Stimulated activated CD4-positive, alpha-beta T cell treated with anti-CD3 and anti-CD28 coated beads, TNF-alpha, amount 100 ng/mL, for 1 hour (primary cell): ENCODE results near the gene MLLT10.
A peak's percentile ranks its signal among the peaks of the same experiment; 100 is the strongest.

Experiments
- DNase-seq, 3 donors: peaks; one replicate each; pipeline ENCODE4 v3.0.0-alpha.2; 2020; ENCODE audit warnings: low read depth in 3 of 3, low spot score in 1 of 3

MLLT10 gene

GRCh38 chr10:21728618-21729017 lies 194.6 kb downstream of the MLLT10 start:
- DNase-seq: no peak

- no peak for DNase-seq
Measured at GRCh38 chr10:21732067-21732772, 198.2 kb downstream of the MLLT10 start.

- no peak for DNase-seq
Measured at GRCh38 chr10:21733710-21734109, 199.7 kb downstream of the MLLT10 start.

DNA sequence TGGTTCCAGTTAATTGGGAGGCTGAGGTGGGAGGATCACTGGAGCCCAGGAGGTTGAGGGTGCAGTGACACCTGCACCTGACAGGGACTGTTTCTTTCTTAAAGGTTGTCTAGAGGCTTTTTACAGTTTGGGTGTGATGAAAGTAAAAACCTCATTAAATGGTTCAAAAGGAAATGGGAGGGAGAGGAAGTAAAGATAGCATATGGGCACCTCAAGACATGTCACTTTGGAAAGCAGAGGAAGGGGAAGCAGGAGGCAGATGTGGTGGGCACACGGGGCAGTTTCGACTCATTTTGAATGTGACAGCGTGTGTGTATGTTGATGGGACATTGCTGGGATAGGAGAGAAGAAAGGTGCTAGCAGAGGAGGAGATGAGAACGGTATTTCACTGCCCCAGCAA lies 203.1 kb downstream of the MLLT10 start:
- DNase-seq: no peak

DNA sequence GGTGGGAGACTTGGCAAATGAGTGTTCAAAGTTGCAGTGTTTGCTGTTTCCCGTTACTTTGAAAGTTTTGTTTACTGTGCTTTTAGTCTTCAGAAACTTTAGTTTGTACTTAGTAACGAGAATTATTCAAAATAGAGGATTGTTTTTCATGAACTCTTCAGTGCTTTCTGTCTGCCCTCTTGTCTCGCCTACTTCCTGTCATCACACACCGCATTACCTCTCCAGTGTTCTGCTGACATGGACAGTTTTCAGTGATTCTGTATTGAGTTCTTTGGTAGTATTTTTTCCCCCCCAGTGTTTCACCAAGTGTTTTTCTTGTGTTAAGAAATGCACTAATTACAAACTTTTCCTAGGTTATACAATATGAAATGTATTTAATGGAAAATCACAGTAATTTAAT lies 207.0 kb downstream of the MLLT10 start:
- DNase-seq: peak in 1 of 3 donors; percentile 19

DNA sequence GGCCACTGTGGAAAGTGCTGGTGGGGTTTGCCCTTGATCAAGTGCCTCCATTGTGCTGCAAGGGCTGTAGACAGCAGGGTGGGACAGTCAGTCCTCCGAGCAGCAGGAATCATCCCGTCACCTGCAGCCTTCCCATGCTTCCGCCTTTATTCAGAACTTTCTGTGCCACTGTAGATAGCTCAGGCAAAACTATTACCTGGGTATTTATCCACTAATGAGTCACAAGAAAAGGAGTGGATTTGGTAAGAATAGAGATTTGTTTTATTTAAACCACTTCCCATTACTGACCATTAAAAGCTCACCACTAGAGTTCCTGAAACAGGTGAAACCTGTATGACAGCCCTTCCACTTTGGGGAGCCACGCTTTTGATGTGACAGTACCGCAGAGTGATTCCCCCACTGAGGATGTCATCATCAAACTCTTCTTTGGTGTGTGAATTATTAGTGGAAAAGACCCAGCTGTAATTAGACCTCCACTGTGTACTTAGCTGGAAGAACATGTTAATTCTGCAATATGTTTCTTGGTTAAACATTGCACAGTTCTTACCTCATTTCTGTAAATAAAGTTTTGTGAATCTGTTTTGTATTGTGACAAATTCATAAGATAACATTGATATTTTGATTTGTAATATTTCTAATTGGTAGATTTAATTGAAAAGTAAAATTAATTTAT lies 208.8 kb downstream of the MLLT10 start:
- DNase-seq: no peak

DNA sequence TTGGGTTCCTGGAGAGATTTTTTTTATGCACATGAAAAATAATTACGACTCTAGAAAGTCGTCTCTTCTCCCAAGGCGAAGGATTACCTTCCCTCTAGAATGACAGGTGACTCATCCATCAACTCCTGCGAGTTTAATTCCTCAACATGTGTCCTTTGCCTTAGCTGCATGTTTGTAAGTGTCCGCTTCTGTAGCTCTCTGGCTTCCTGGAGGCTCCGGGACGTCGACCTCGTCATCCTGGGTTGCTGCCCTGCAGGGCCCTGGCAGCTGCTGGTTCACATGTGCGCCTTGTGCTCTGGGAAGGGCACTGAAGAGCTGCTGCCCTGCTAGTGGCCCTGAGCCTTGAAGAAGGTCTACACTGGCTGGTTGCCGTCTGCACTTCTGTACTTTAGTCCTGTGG lies 210.2 kb downstream of the MLLT10 start:
- DNase-seq: no peak

DNA sequence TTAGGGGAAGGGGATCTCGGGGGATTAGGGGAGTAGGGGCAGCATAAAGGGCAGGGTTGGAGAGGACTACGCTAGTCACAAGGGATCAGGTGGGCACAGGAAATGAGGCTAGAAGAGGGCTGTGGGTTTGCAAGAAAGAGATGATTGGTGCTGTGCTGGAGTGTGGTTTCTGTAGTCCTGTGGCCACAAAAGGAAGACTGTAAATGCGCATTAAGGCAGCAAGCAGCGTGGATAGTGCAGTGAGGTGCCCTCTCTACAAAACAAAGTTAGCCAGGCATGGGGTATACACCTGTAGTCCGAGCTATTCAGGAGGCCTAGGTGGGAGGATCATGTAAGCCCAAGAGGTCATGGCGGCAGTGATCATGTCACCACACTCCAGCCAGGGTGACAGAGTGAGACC lies 212.1 kb downstream of the MLLT10 start:
- DNase-seq: no peak

DNA sequence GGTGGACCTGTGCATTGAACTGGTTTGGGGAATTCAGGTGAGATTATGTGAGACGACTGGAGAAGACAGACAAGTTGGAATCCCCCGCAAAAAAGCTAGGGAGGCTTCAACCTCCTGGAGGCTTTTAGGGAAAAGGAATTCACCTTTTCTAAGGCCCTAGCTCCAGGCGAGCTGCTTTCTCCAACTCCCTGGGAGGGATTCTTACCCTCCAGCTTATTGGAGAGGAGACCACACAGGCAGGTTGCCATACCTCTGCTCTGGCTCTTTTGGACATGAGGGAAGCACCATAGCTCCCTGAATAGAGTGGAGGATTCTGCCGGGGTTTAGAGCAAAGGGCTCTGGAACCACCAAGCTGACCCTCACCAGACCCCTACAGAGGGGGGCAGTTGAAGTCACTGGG lies 213.8 kb downstream of the MLLT10 start:
- DNase-seq: no peak

GRCh38 chr10:21749788-21750187 lies 215.8 kb downstream of the MLLT10 start:
- DNase-seq: no peak

GRCh38 chr10:21750424-21750823 lies 216.4 kb downstream of the MLLT10 start:
- no peak for DNase-seq

DNA sequence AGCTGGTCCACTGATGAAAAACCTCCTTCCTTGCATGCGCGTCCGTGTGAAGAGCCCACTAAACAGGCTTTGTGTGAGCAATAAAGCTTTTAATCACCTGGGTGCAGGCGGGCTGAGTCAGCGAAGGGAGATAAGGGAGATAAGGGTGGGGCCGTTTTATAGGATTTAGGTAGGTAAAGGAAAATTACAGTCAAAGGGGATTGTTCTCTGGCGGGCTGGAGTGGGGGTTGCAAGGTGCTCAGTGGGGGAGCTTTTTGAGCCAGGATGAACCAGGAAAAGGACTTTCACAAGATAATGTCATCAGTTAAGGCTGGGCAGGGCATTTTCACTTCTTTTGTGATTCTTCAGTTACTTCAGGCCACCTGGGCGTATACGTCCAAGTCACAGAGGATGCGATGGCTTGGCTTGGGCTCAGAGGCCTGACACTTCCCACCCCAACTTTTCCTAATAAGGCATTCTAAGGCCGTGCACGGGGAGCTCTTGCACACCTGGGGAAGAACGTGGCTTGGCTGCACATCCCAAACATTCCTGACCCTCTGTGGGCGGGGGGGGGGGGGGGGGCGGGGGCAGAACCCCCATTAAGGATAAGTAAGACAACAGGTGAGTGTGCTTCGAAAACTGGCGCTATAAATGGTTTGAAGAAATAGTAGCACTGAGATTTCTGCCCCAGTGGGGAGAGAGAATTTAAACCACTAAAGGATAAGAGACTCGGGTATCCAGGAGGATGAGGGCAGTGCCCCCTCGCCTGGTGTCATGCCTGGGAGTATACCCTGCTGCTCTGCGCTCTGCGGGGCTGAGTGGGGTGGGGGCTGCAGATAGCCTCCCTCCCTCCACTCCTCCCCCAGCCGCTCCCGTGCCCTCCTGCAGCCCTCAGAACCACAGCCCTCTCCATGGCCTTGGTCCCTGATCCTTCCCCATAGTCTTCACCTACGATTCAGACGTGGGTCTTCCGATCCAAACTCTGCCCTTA lies 217.6 kb downstream of the MLLT10 start:
- DNase-seq: no peak

GRCh38 chr10:21753497-21754270 lies 219.7 kb downstream of the MLLT10 start:
- DNase-seq: no peak

DNA sequence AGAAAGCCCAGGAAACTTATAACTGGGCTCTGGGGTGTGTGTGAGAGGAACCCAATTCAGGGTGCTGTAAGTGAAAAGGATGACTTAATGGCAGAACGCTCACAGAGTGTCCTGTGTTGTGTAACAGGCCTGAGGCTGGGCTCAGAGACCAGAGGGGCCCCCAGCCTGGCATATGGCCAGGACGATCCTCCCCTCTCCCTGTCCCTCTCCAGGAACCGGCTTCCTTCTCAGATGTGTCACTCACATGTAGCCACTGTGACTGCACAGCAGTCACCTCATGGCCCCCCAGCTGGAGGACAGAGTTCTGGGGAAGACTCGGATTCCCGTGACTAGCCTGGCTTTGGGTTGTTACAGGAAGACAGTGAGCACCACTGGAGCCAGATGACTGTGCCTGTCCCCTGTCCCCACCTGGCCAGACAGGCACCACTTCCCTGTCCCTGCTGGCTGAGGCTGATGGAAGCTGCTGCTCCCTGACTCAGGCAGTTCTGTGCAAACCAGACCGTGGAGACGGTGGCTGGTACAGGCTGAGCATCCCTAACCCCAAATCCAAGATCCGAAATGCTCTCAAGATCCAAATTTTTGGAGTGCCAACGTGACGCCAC lies 220.5 kb downstream of the MLLT10 start:
- DNase-seq: no peak

GRCh38 chr10:21756707-21757106 lies 222.7 kb downstream of the MLLT10 start:
- DNase-seq: no peak

DNA sequence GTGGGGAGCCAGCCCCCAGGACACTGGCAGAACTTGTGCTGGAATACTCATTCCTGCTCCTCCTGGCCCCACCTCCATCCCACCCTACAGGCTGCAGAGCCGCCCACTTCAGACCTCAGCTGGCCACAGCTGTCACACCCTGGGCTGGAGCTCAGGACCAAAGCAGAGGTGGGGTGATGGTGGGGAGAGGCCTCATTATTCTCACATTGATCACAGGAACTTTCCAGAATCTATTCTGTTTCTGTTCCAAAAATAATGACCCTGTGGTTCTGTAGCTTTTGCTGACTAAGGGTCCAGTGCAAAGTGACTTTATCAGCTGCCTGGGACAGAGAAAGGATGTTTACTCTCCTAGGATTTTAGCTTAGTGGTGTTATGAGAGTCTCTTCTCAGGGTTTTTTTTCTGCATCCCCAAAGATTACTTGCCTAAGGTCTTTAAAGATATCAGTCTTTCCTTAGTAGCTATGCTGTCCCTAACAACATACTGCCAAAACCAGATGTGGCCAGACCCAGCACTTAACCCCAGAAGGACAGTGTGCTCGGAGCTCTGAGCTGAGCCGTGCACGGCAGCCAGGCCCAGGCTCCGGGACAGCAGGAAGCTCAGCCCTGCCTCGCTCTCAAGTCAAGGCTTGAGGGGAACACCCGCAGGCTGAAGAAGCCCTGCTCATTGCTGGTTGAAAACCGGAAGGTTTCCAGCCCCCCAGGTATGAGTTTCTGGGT lies 223.3 kb downstream of the MLLT10 start:
- no peak for DNase-seq

- DNase-seq: no peak
Measured at GRCh38 chr10:21758239-21758638, 224.2 kb downstream of the MLLT10 start.

GRCh38 chr10:21758696-21759095 lies 224.7 kb downstream of the MLLT10 start:
- no peak for DNase-seq

DNA sequence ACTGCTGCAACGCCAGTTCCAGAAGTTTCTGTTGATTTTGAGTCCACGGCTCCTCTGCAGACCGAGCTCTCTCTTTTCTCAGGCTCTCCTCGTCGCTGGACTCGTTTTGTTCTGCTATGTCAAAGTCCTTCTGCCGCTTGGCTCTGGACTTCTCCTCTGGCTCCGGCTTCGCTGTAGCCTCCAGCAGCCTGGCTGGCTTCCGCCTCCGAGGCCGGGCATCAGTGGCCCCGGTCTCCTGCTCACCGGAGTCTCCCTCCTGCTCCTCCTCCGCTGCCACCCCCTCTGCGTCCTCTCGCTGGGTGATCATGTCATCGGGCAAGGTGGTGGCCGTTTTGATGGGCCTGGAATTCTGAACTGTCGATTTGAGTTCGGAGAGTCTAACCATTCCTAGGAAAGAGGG lies 225.2 kb downstream of the MLLT10 start:
- no peak for DNase-seq

DNA sequence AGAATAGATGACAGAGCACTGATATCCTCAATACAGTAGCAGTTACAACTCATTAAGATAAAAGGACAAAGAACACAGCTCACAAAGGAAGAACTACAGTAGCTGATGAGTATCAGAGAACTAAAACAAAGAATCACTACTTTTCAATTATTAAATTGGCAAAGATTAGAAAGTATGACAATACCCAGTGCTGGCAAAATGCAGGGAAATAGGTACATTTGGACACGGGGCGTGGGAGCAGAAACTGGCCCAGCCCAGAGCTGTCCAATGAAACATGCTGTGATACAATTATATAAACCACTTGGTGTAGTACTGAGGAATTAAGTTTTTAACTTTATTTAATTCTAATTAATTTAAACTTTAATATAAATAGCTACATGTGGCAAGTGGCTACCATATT lies 226.3 kb downstream of the MLLT10 start:
- no peak for DNase-seq
